Tibial nerve (tissue), 4 donors: ENCODE results near the gene TRIM67. TPM values are rescaled to one million over a fixed set of nuclear protein-coding genes. Genes with fewer than 3 reads are reported as not detected.

Experiments used
- DNase-seq, 2 donors: peaks; one replicate each; pipeline ENCODE4 v3.0.0-alpha.2; 2019; ENCODE audit warnings: low spot score in 2 of 2
- H3K27ac ChIP-seq, 4 donors: fragments of 200-600 bp; sonication (generic) in 3 of 4; one replicate each; pipeline ENCODE4 v1.5.1; 2017 to 2019; ENCODE audit warnings: mild to moderate bottlenecking in 1 of 4
- H3K27me3 ChIP-seq, 2 donors: fragments of 200-600 bp; sonication (generic) in 1 of 2; one replicate each; pipeline versions ENCODE4 v1.5.1 to v1.6.0; 2017 to 2019
- H3K36me3 ChIP-seq, 3 donors: fragments of 200-600 bp; sonication (generic); one replicate each; pipeline ENCODE4 v1.5.1; 2018 to 2019
- H3K4me1 ChIP-seq, 4 donors: fragments of 200-600 bp; sonication (generic) in 3 of 4; one replicate each; pipeline ENCODE4 v1.5.1; 2017 to 2019
- H3K4me3 ChIP-seq, 4 donors: fragments of 200-600 bp; sonication (generic) in 3 of 4; one replicate each; pipeline ENCODE4 v1.5.1; 2017 to 2019; ENCODE audit warnings: mild to moderate bottlenecking in 1 of 4, moderate library complexity in 1 of 4
- H3K9me3 ChIP-seq, 4 donors: fragments of 200-600 bp; sonication (generic) in 3 of 4; one replicate each; pipeline ENCODE4 v1.5.1; 2017 to 2019
- CTCF ChIP-seq, 5 experiments: fragments of 200-600 bp in 3 of 5; fragments of 450-650 bp in 2 of 5; sonication (generic) in 3 of 5; IDR thresholded peaks; one replicate each; pipeline ENCODE4 v1.5.1; 2016 to 2019; ENCODE audit warnings: antibody characterized with exemption in 5 of 5, mild to moderate bottlenecking in 3 of 5, moderate library complexity in 2 of 5
- EP300 ChIP-seq, 2 donors: sonication (generic); formaldehyde crosslinking; IDR thresholded peaks; one replicate each; pipeline ENCODE4 v1.6.1; 2017; ENCODE audit warnings: antibody characterized with exemption in 2 of 2, mild to moderate bottlenecking in 1 of 2
- POLR2A ChIP-seq, 2 donors: fragments of 450-650 bp; IDR thresholded peaks; one replicate each; pipeline ENCODE4 v1.6.1; 2017; ENCODE audit warnings: antibody characterized with exemption in 2 of 2, mild to moderate bottlenecking in 2 of 2, moderate library complexity in 2 of 2
- WGBS, 2 donors: methylation state at CpG; one replicate each; pipeline ENCODE4 v1.1.5; 2018; 5-methylcytosine and 5-hydroxymethylcytosine counted together
- total RNA-seq, 4 donors: library from RNA; depleted of rRNA; stranded (reverse); fragments of >200 nt; gene quantifications; one replicate each; pipeline ENCODE4 v1.1.0, GENCODE V29; 2016

Gene TRIM67
- total RNA-seq, 4 donors from 2014 or later, result 0.30 TPM; not detected in 3

- H3K27ac ChIP-seq, result no peak overlapping the region
- no peaks in the 10 kb centered on the region for H3K27me3 ChIP-seq
- H3K4me1 ChIP-seq, result peaks cover 0 to 21% (median 3%) of the 10 kb centered on the region in 4 donors
- no peak overlapping the region for H3K4me3 ChIP-seq
- no peaks in the 10 kb centered on the region for H3K36me3 ChIP-seq
- no peak for DNase-seq
- H3K9me3 ChIP-seq, result peaks cover 0 to 5% (median 0%) of the 10 kb centered on the region in 4 donors
- WGBS, 2 donors, result 28 to 29% methylated on average over 1 of the region's 1 CpG
- TF ChIP-seq CTCF (IDR thresholded peaks at IDR 0.05) (no peak), POLR2A (IDR thresholded peaks at IDR 0.05) (no peak)
These were observed 23.6 kb upstream of the TRIM67 start for GRCh38 chr1:231138236-231138635.

- Histone ChIP-seq H3K9me3 (peaks cover 0 to 5% (median 0%) of the 10 kb centered on the region in 4 donors), H3K4me1 (peaks cover 0 to 21% (median 3%) of the 10 kb centered on the region in 4 donors), H3K36me3 (no peaks in the 10 kb centered on the region), H3K27ac (peak overlapping the region in 1 of 4 donors; percentile 77), H3K4me3 (no peak overlapping the region), H3K27me3 (no peaks in the 10 kb centered on the region)
- 39 to 48% methylated on average over 3 of the region's 3 CpGs for WGBS, 2 donors
- DNase-seq, result no peak
- TF ChIP-seq CTCF (IDR thresholded peaks at IDR 0.05) (no peak), POLR2A (IDR thresholded peaks at IDR 0.05) (no peak), EP300 (IDR thresholded peaks at IDR 0.05) (no peak)
These were observed 22.7 kb upstream of the TRIM67 start for GRCh38 chr1:231139125-231139649.

GRCh38 chr1:231139659-231140654 is 21.9 kb upstream of the TRIM67 start:
- H3K4me1 ChIP-seq, result peaks cover 0 to 21% (median 3%) of the 10 kb centered on the region in 4 donors
- no peaks in the 10 kb centered on the region for H3K27me3 ChIP-seq
- H3K4me3 ChIP-seq, result no peak overlapping the region
- 29 to 30% methylated on average over 8 of the region's 8 CpGs for WGBS, 2 donors
- peak overlapping the region in 2 of 4 donors; percentile 37 to 77 for H3K27ac ChIP-seq
- peaks cover 0 to 5% (median 0%) of the 10 kb centered on the region in 4 donors for H3K9me3 ChIP-seq
- H3K36me3 ChIP-seq, result no peaks in the 10 kb centered on the region
- no peak for TF ChIP-seq POLR2A (IDR thresholded peaks at IDR 0.05)
- no peak for TF ChIP-seq CTCF (IDR thresholded peaks at IDR 0.05)
- TF ChIP-seq EP300 (IDR thresholded peaks at IDR 0.05), result no peak
- no peak for DNase-seq

- Histone ChIP-seq H3K9me3 (peaks cover 0 to 5% (median 0%) of the 10 kb centered on the region in 4 donors), H3K27me3 (peaks cover 0 to 2% of the 10 kb centered on the region in 2 donors), H3K4me3 (no peak overlapping the region), H3K27ac (no peak overlapping the region), H3K4me1 (peaks cover 0 to 12% (median 3%) of the 10 kb centered on the region in 4 donors), H3K36me3 (no peaks in the 10 kb centered on the region)
- no peak for DNase-seq
- WGBS, 2 donors, result 81 to 89% methylated on average over 7 of the region's 7 CpGs
- TF ChIP-seq POLR2A (IDR thresholded peaks at IDR 0.05) (no peak), CTCF (IDR thresholded peaks at IDR 0.05) (no peak), EP300 (IDR thresholded peaks at IDR 0.05) (no peak)
These were observed 17.3 kb upstream of the TRIM67 start for GRCh38 chr1:231144416-231145193.
